ENCODE measurements around the gene SARNP.

GRCh38 chr12:55727643-55728185 lies 89.8 kb downstream of the SARNP start:
- TF ChIP-seq MTA2 (IDR thresholded peaks at IDR 0.05; ENCODE audit: low read depth) (no peak), NKRF (IDR thresholded peaks at IDR 0.05; ENCODE audit: borderline replicate concordance) (peak; percentile 56), KAT7 (CRISPR knock-in tag; IDR thresholded peaks at IDR 0.05; ENCODE audit: borderline replicate concordance) (no peak), CBX5 (IDR thresholded peaks at IDR 0.05; ENCODE audit: borderline replicate concordance, low read depth) (no peak), PHF8 (IDR thresholded peaks at IDR 0.05; ENCODE audit: borderline replicate concordance, low read length) (no peak; the same call in 1 of the 2 replicates)

Data from K562 (cell line).